CD4-positive, alpha-beta T cell treated with Interleukin-4 for 4 hours (primary cell): ENCODE measurements around the gene DTX1.
"Not testable (repeated sequence)": the region's sequence is repeated elsewhere in the genome, so short reads cannot be mapped to it uniquely, and the experiment has no call there.

Source experiments
- DNase-seq: peaks from one replicate; pipeline ENCODE4 v3.0.0-alpha.2; 2020

The DTX1 gene

DNA sequence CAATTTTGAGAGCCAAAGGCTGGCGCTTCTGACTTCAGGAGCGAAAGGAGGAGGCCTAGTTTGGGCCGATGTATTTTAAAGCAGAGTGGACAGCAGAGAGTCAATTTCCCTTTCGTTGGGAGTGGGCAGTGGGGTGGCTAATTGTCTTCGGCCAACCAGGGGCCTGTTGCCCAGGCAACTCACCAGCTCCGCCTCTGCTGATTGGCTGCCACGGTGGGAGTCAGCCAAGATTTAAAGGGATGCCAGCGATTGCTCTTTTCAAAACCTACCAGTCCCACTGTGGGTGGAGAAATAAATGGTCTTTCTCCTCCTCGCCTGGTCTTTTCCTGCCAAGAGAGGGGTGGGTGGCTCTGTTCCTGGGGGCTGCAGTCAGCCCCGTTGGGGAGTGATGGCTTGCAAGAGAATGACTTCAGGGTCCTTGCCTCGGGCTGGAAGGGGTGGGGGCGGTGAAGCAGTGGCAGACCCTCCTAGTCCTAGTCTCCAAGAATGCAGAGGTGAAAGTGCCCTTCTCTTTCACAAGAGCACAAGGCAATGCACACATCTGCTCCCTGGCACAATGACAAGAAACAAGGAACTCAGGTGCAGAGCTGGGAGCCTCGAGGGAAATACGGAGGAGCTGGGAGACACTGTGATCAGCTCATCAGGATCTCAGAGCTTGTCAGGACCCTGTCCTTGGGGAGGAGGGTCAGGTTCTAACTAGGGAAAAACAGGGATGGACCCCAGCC is 41.3 kb downstream of the DTX1 start:
- no peak for DNase-seq

DNA sequence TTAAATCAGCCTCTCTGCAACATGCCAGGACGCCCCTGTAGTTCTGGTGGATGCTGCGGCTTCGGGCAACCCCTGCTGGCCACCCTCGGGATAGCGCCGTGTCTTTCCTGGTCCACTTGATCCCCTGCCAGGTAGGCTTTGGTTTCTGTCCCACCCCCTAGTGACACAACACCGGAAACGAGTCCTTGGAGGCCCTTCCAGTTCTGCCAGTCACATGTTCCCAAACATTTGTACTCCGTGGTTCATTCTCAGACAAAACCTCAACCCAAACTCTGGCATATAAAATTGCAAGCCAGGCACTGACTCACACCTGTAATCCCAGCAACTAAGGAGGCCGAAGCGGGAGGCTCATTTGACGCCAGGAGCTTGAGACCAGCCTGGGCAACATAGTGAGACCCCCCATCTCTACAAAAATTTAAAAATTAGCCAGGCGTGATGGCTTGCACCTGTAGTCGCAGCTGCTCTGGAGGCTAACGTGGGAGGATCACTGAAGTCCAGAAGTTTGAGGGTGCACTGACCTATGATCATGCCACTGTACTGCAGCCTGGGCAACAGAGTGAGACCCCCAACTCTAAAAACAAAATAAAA is 42.0 kb downstream of the DTX1 start:
- peak; percentile 44 for DNase-seq

DNA sequence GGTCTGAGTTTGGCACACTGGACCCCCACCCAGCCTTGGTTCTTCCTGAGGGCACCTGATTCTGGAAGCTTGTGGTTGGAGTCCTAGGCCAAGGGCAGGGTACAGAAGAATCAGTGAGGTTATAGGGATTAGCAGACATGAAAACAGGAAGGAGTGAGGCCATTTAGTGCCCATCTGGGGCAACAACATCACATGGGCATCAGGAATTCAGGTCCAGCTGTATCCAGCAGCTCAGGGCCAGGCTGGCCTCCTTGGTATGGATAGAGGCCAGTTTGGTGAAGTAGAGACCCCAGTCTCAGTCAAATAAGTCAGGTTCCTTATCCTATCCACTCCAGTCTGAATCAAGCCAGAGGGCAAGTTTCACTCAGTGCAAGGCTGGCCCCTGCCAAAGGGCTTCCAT is 42.8 kb downstream of the DTX1 start:
- no peak for DNase-seq

DNA sequence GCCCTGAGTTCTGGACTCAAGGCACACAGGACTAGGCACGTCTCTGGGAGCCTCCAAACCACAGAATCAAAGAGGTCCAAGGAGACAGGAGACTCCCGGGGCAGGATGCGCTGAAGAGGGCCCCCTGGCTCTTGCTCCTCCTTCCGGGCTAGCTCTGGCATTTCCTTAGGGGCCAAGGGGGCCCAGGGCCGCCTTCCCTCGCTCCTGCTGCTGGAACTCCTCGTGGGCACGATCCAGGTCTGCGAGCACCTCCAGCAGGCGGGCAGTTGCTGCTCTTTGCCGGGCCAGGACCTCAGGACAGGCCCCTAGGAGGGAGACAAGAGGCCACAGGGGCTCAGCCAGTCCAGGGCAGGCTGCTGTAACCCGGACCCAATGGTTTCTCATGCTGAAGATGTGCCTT is 43.2 kb downstream of the DTX1 start:
- DNase-seq = no peak

DNA sequence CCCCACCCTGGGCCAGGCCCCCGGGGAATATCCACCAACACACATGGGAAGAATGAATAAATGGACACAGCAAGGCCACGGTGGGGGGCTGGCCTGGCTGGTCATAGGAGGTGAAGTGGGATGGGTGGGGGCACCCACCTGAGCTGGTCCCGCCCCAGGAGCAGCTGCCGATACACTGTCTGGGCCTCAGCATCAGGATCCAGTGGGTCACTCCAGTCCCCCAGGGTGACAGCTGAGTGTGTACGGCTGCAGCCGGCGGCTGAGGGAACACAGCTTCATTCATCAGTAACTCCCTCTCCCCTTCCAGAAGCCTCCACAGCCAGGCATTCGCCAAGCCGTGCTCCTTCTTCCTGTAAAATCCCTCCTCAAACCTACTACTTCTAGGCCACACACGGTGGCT is 45.2 kb downstream of the DTX1 start:
- no peak for DNase-seq

DNA sequence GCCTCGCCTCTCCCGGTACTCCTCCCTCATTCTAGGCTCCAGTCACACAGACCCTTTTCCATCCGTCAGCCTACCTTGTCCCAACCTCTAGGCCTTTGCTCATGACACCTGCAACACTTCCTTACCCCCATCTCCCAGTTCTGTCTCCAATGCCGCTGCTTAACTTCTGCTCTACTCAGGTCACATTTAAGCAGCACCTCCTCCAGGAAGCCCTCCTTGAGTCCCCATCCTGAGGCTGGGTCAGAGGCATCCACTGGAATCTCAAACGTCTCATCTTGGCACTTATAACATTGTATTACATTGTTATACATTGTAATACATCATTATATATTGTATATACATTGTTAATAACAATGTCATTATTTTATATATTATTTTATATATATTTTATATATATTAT is 46.3 kb downstream of the DTX1 start:
- DNase-seq = no peak

DNA sequence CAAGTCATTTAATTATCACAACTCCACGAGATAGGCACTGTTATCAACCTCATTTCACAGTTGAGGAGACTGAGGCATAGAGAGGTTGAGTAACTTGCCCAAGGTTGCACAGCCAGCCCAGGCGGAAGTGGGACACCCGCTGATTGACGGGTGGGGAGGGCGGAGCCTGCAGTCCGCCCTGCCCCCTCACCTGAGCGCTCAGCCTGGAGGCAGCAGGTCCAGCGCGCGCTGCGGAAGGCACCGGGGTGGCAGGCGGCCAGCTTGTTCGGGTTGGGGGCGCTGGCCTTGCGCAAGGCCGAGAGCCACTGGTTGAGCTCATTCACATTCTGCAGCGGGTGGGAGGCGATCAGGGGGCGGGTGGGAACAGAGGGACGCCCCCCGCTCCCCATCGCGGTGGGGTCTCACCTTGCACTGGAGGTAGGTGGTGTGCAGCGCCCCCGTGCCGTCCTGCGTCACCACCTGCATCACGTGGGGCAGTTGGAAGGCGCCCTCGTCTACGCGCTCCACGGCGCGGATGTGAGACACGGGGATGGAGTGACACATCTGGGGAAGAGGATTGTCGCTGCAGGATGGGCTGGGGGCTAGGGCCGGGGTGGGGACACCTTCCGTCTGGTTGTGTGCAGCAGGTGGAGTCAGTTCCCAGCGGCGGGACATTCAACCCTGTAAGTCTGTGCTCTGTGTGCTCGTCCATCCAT is 47.4 kb downstream of the DTX1 start:
- DNase-seq = peak; percentile 52

DNA sequence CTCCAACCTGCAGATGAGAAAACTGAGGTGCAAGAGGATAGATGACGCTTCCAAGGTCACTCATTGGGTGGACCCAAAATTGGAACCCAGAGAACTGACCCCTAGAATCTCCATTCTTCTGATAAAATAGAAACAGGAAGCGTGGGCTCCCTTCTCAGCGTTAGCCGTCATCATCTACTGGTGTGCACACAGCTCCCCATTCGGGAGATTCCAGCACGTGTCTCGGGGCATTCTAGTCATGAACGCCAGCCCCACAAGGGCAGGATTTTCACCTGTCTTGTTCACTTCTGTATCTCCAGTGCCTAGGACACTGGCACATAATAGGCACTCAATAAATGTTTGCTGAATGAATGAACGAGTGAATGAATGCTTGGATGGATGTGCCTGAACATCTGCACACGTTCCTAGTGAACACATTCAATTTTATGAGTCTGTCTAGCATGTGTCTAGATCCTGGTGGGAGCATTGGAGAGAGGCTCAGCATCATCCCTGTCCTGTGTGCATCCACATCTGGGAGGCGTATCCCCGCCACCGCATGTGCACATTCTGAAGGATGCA is 48.5 kb downstream of the DTX1 start:
- DNase-seq = no peak

DNA sequence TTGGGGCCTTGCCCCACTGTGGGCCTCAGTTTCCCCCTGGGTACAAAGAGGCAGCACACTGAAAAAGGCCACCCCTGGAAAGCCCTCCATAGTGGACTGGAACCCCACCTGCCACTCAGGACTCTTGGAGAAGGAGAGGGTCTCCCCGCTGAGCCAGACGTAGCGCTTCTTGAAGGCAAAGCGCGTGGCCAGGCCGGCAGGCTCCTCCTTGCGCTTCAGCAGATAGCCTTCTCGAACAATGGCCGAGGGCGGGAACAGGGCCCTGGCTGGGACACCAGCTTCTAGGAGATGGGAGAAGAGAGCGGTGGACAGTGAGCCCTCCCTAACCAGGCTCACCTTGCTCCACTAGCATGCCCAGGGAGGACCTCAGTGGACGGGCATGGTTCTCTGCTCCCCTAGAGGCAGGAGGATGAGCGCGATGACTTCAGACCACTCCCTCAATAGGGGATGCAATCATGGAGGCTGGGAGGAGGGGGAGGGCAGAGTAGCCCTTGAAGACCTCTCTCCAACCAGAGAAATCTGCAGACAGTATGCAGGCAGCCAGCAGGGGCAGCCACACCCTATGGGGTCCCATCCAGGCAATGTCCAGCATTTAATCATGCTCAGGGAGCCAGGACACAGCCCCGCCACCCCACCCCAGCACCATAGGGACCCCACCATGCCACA is 49.2 kb downstream of the DTX1 start:
- no peak for DNase-seq

DNA sequence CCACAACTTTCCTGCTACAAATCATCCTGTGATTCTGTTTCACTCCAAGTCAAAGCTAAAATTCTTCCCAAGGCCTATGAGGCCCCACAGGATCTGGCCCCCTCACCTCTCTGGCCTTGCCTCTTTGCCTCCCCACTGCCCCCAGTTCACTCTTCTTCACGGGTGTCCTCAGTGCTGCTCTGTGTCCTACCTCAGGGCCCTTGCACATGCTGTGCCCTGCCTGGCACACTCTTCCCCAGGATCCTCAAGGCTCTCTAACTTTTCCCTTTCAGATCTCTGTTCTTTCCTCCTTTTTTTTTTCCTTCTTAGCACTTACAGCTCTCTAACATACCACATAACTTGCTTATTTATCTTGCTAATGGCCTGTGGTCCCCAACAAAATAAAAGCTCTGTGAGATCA is 49.8 kb downstream of the DTX1 start:
- no peak for DNase-seq

DNA sequence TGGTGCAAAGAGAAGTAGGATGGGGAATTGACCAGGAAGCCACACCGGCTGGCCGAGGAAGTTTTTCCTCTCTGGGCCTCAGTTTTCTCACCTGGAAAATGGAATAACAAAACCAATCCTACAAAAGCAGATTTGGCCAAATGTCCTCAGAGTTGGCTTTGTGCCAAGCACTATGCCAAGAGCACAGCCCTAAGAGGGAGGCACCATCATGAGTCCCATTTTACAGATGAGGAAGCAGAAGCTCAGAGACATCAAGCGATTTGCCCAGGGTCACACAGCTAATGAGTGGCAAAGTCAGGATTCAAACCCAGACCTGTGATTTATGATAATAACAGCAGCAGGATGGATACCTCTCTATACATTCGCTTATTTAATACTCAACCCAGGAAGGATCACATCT is 51.8 kb downstream of the DTX1 start:
- no peak for DNase-seq

DNA sequence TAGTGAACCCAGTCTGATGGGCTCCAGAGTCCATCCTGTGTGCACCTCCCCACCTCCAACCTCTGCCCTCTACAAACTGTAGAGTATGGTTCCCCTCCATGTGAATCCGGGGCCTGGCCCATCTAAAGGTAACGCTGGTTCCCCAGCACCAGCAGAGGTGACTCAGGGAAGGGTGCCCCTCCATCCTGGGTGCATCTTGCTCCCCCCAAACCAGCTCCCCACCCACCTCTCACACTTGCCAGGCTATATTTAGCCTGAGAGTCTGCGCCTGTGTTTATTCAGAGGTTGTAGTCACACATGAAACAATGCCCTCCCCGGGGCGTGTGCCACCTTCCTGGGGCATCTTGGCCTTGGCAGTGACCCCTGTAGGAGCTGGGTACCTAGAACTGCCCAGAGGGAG is 52.8 kb downstream of the DTX1 start:
- DNase-seq = no peak

DNA sequence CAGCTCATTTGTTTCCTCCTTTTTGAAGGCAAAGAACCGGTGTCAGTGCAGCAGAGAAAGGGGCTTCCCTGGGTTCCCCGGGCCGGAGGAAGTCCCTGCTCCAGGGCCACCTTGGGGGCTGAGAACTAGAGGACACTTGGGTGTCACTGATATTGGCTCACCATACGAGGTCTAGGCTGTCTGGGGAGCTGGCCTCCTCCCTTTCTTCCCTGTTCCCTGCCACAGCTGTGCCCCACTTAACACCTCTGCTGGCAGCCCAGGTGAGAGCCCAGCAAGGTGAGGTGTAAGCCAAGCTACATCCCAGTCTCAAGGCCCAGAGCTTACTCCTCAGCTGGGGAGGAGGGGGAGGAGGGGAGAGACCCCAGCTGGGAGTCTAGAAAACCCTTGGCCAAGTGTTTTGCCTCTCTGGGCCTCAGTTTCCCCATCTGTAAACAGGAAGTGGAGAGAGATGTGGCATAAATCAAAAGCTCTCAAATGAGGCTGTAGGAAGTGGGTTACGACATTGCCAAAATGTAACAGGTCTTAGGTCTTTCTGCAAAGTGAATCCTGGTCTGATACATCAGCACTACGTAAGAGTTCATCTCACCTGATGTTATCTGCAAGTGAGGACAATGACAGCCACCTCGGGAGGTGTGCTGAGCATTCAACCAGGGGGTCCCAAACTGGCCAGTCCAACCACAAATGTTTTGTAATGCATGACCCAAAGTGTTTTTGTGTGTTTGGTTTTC is 53.5 kb downstream of the DTX1 start:
- DNase-seq = no peak

DNA sequence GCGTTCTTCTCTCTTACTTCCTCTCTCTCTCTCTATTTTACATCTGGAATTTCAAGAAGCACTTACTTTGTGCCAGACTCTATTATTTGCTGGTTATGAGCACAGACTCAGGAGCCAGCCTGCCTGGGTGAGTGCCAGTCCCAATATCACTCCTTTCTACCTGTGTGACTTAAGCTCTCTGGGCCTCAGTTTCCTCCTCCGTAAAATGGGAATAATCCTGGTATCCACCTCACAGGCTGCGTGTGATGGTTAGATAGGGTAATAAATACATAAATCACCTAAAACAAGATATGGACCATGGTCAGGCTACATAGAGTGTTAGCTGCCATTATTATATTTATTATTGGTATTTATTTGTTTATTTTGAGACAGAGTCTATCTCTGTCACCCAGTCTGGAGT is 54.7 kb downstream of the DTX1 start:
- no peak for DNase-seq

DNA sequence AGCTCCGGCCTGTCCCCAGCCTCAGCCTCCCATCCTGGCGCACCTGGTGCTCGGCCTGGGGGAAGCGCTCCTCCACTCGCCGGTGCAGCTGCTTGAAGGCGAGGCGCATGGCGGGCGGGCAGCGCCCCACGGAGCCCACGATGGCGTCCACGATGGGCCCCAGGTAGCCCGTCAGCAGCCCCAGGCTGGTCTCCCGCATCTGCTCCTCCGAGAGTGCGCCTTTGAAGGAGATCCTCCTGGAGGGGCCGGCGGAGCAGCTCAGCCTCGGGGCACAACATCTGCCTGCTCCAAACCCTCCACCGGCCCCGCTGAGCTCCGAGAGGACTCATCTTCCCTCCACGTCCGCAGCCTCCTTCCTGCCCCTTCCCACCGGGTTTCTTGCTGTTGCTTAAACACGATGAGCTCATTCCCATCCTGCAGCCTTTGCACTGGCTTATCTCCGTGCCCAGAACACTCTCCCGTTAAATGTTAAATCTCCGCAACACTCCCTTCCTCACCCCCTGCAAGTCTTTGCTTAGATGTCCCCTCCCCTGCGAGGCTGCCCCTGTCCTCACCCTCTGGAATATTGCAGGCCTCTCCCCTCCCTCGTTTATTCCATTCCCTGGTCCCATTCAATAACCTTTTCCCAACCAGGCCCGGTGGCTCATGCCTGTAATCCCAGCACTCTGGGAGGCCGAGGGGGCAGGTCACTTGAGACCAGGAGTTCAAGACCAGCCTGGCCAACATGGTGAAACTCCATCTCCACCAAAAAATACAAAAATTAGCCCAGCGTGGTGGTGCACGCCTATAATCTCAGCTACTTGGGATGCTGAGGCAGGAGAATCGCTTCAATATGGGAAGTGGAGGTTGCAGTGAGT is 55.7 kb downstream of the DTX1 start:
- DNase-seq = no peak

DNA sequence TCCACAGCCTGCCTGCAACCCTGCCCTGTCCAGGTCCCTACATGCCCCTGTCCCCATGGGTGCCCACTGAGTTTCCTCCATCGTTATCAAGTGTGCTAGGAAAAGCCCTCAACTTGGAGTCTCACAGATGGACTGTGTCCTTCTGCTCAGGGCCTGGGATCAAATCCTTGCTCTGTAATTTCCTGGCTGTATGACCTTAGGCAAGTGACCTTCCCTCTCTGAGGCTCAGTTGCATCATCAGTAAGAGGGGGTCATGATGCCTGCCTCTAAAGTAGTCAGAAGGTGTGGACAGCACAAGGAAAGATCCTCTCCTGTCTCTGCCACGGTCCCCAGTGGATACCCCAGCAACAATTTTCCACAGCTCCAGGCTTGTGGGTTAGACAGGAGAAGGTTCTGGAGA is 56.9 kb downstream of the DTX1 start:
- DNase-seq = no peak

DNA sequence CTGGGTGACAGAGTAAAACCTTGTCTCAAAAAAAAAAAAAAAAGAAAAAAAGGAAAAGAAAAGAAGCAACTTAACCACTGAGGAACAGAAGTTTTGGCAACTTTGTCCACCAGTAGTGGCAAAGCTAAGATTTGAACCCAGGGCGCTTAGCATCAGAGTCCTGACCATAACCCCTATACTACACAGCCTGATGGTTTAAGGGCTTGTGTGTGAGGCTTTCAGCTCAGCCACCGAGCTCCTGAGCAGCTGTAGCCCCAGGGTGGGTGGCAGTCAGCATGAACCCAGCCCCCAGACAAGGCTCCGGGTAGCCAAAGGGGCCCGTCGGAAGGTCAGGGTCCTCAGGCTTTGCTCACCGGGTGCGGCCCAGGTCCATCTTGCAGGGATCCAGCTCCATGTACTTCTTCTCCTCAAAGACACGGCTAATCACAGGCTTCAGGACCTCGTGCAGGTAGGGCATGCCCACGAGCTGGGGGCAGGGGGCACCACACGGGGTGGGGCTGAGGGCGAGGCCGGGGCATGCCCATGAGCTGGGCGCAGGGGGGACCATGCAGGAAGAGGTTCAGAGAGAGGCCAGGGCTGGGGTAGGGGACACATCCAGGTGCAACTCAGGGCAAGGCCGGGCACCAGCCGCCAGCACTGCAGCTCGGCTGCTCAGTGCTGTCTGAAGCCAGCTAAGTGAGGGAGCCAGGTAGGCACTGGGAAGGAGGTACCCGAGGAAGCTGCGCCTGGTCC is 58.1 kb downstream of the DTX1 start:
- DNase-seq = no peak

DNA sequence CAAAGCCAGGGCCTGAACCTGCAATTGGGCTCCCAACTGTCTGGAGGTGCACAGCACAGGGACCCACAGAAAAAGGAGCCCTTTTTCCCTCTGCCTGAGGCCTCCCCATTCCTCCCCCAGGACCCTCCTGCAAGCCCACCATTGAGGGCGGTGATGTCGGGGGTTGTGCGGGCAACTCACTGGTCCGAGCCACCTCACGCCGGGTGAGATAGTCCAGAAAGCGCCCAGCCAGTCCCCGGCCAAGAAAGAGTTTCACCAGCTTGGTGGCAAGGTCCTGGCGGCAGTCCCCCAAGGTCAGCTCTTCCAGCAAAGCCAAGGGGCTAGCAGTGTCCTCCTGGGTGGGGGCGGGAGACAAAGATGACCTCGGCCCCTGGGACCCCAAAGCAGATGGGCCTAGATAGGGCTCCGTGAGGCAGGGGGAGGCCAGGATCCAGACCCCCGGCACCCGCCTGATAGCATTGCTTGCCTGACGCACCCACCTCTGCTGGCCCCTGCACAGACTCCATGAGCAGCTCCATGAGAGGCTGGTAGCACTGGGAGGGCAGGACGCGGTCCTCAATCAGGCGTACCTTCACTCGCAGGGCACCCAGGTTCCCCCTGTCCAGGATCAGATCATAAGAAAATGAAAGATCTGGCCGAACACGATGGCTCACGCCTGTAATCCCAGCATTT is 59.1 kb downstream of the DTX1 start:
- no peak for DNase-seq

DNA sequence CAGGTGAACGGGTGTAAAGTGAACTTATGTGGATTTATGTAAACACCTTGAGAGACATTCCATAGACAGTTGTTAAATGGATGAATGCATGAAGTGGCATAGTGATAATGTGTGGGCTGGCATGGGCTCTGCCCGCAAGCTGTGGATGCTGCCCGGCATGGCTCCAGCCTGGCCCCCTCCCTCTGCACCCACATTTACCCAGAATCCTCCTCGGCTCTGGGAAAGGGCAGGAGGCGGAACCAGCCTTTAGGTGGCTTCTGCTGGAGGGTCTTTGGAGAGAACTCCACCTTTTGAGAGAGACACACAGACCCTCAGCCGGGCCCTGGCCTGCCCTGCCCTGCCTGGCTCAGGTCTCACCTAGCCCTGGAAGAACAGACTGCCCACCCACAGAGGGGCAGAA is 60.3 kb downstream of the DTX1 start:
- DNase-seq = no peak

DNA sequence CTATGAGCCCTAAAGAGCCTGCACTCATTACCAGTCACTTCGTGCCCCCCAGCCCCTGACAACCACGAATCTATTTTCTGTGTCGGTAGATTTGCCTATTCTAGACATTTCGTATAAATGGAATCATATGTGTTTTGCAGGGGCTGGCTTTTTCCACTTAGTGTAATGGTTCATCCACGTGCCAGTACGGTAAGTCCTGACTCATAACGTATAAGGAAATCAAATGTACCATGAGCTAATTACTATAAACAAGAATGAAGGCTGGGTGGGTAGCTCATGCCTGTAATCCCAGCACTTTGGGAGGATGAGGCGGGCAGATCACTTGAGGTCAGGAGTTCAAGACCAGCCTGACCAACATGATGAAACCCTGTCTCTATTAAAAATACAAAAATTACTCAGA is 61.2 kb downstream of the DTX1 start:
- not testable (repeated sequence) for DNase-seq

DNA sequence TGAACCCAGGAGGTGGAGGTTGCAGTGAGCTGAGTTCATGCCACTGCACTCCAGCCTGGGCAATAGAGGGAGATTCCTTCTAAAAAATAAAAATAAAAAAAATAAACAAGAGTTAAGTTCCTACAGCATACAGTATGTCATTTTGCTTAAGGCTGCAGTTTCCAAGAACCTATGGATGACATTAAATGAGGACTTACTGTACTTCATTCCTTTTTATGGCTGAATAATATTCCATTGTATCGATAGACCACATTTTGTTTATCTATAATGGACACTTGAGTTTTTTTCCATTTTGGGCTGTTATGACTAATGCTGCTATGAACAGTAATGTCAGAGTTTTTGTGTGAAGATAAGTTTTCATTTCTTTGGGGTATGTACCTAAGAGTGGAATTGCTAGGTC is 61.6 kb downstream of the DTX1 start:
- no peak for DNase-seq
